Measurements from ENCODE around the gene MT1G.

DNA sequence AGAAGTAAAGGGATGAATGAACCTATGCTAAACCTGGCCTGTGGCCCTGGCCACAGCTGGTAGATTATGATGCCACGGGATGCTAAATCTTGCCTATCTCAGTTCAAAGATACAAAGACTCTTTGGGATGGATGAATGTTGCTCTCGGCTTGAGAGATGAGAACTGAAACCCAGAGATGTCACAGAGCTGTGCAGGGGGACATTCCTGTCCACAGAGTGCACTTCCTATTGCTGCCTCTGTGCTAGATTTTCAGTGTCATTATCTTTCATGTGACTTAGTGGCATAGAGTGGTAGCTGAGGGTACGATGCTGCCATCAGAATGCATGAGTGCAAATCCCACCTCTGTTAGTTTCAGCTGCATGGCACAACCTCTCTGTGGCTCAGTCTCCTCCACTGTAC is 37.7 kb downstream of the MT1G start:
- TF ChIP-seq, protein P1, sequence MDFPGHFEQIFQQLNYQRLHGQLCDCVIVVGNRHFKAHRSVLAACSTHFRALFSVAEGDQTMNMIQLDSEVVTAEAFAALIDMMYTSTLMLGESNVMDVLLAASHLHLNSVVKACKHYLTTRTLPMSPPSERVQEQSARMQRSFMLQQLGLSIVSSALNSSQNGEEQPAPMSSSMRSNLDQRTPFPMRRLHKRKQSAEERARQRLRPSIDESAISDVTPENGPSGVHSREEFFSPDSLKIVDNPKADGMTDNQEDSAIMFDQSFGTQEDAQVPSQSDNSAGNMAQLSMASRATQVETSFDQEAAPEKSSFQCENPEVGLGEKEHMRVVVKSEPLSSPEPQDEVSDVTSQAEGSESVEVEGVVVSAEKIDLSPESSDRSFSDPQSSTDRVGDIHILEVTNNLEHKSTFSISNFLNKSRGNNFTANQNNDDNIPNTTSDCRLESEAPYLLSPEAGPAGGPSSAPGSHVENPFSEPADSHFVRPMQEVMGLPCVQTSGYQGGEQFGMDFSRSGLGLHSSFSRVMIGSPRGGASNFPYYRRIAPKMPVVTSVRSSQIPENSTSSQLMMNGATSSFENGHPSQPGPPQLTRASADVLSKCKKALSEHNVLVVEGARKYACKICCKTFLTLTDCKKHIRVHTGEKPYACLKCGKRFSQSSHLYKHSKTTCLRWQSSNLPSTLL (IDR thresholded peaks at IDR 0.05), result no peak
- TF ChIP-seq CBX3 (IDR thresholded peaks at IDR 0.05; ENCODE audit: borderline replicate concordance in 1 of 2, low read length in 2 of 2) (no peak), CBFB (CRISPR knock-in tag; IDR thresholded peaks at IDR 0.05) (no peak), ZNF239 (CRISPR knock-in tag; IDR thresholded peaks at IDR 0.05) (no peak), LEF1 (IDR thresholded peaks at IDR 0.05) (no peak), MTA1 (IDR thresholded peaks at IDR 0.05; ENCODE audit: borderline replicate concordance) (no peak), TAF1 (IDR thresholded peaks at IDR 0.05; ENCODE audit: control insufficient read depth, extremely low read depth, insufficient read depth, low read length, severe bottlenecking) (no peak), CC2D1A (IDR thresholded peaks at IDR 0.05) (no peak), NFATC3 (IDR thresholded peaks at IDR 0.05) (no peak)
- TF ChIP-seq, protein P2, sequence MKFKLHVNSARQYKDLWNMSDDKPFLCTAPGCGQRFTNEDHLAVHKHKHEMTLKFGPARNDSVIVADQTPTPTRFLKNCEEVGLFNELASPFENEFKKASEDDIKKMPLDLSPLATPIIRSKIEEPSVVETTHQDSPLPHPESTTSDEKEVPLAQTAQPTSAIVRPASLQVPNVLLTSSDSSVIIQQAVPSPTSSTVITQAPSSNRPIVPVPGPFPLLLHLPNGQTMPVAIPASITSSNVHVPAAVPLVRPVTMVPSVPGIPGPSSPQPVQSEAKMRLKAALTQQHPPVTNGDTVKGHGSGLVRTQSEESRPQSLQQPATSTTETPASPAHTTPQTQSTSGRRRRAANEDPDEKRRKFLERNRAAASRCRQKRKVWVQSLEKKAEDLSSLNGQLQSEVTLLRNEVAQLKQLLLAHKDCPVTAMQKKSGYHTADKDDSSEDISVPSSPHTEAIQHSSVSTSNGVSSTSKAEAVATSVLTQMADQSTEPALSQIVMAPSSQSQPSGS (CRISPR knock-in tag; IDR thresholded peaks at IDR 0.05), result no peak
- TF ChIP-seq, protein P3, sequence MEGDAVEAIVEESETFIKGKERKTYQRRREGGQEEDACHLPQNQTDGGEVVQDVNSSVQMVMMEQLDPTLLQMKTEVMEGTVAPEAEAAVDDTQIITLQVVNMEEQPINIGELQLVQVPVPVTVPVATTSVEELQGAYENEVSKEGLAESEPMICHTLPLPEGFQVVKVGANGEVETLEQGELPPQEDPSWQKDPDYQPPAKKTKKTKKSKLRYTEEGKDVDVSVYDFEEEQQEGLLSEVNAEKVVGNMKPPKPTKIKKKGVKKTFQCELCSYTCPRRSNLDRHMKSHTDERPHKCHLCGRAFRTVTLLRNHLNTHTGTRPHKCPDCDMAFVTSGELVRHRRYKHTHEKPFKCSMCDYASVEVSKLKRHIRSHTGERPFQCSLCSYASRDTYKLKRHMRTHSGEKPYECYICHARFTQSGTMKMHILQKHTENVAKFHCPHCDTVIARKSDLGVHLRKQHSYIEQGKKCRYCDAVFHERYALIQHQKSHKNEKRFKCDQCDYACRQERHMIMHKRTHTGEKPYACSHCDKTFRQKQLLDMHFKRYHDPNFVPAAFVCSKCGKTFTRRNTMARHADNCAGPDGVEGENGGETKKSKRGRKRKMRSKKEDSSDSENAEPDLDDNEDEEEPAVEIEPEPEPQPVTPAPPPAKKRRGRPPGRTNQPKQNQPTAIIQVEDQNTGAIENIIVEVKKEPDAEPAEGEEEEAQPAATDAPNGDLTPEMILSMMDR (IDR thresholded peaks at IDR 0.05 in 2 of 3, conservative IDR thresholded peaks at IDR 0.05 in 1 of 3; ENCODE audit: insufficient read depth in 2 of 3, low read depth in 1 of 3, low read length in 3 of 3), result no peak

Measured in K562 (cell line).